ENCODE results near the gene C22orf15. TPM values are rescaled to one million over a fixed set of nuclear protein-coding genes. Genes with fewer than 3 reads are reported as not detected.
A peak's percentile ranks its signal among the peaks of the same experiment; 100 is the strongest.

Gene C22orf15
- total and polyA plus RNA-seq, 9 of the 15 experiments (the other 6 are each of a cell fraction or from before 2014, with no cell fraction given), result 0.07 TPM; not detected in 8

DNA sequence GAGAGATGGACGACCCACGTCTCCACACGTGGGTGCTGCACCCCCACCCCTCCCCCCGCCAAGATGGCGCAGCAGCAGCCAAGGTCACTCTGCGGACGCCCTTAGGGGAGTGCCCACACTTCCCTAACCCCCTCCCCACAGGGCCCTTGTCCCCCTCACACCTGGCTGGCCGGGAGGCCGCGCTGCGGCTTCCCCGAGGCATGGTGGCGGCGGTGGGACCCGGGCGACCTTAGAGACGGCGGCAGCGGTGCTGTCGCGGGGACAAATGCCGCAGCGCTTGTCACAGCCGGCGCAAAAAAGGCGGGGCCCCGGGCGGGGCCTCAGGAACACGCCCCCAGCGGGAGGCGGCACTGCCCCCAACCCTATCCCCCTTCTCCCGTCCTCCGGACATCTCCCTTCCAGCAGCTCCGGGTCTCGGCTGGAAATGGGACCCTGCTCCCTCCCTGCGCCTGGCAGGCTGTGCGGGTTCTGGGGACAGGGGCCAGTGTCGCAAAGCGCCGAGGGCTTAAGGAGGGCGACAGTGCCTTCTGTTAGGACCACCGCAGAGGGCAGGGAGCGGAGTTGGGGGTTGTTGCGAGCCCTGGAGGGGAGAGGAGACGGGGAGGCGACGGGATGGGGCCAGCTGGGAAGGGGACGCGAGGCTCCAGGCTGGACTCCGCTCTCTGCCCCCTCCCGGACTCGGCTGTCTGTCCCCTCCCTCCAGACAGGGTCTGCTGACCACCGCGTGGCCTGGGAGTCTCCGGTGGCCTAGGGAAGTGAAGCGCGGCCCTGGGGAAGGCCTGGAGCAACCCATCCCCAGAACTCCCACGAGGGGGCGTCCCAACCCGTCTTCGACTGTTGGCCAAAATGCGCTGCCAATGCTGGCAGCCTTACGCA, 5.1 kb downstream of the C22orf15 start, which contains the start of gene CHCHD10 (continued):
- TF ChIP-seq YY1 (IDR thresholded peaks at IDR 0.05; ENCODE audit: borderline replicate concordance in 1 of 3, control insufficient read depth in 1 of 3, extremely low read depth in 1 of 3, insufficient read depth in 3 of 3, insufficient read length in 1 of 3, insufficient replicate concordance in 2 of 3, low read depth in 1 of 3, low read length in 2 of 3) (peak; percentile 67 to 95 (median 86)), SNRNP70 (optimal IDR thresholded peaks at IDR 0.05; ENCODE audit: low read depth, low read length) (no peak), EWSR1 (IDR thresholded peaks at IDR 0.05; ENCODE audit: borderline replicate concordance, low read depth, partially characterized antibody) (no peak), ELK1 (CRISPR knock-in tag; IDR thresholded peaks at IDR 0.05) (no peak), EP400 (IDR thresholded peaks at IDR 0.05) (peak; percentile 96), CREBBP (IDR thresholded peaks at IDR 0.05; ENCODE audit: low read depth, low read length) (no peak), HDGF (IDR thresholded peaks at IDR 0.05) (peak; percentile 65; the same call in 1 of the 2 replicates), KDM1A (IDR thresholded peaks at IDR 0.05) (no peak), EP300 (IDR thresholded peaks at IDR 0.05; ENCODE audit: low read length) (no peak), STAT5B (CRISPR knock-in tag; IDR thresholded peaks at IDR 0.05) (no peak), PHF8 (IDR thresholded peaks at IDR 0.05; ENCODE audit: borderline replicate concordance, low read length) (peak; percentile 79; the same call in 1 of the 2 replicates), CGGBP1 (CRISPR knock-in tag; IDR thresholded peaks at IDR 0.05) (no peak), HNRNPLL (IDR thresholded peaks at IDR 0.05; ENCODE audit: low read depth, low read length, poor library complexity, severe bottlenecking) (peak; percentile 67), ZFP30 (CRISPR knock-in tag; IDR thresholded peaks at IDR 0.05; ENCODE audit: borderline replicate concordance) (no peak), ZNF324 (CRISPR knock-in tag; IDR thresholded peaks at IDR 0.05) (no peak), ZNF431 (CRISPR knock-in tag; IDR thresholded peaks at IDR 0.05) (no peak), TAF1 (IDR thresholded peaks at IDR 0.05; ENCODE audit: control insufficient read depth, extremely low read depth, insufficient read depth, low read length, severe bottlenecking) (peak; percentile 88), BACH1 (tag; IDR thresholded peaks at IDR 0.05) (no peak), HSF4 (CRISPR knock-in tag; IDR thresholded peaks at IDR 0.05; ENCODE audit: borderline replicate concordance) (no peak), ARID1B (IDR thresholded peaks at IDR 0.05) (no peak), ZNF76 (CRISPR knock-in tag; IDR thresholded peaks at IDR 0.05; ENCODE audit: borderline replicate concordance) (no peak), MTA1 (IDR thresholded peaks at IDR 0.05; ENCODE audit: borderline replicate concordance) (0 out of 2 replicates have a peak, but pooled peaks have one; percentile 31), SP1 (CRISPR knock-in tag; IDR thresholded peaks at IDR 0.05) (0 out of 2 replicates have a peak, but pooled peaks have one; percentile 72), SIN3B (IDR thresholded peaks at IDR 0.05; ENCODE audit: low read depth) (no peak), ZNF224 (CRISPR knock-in tag; IDR thresholded peaks at IDR 0.05) (no peak)
- TF ChIP-seq, protein P1, sequence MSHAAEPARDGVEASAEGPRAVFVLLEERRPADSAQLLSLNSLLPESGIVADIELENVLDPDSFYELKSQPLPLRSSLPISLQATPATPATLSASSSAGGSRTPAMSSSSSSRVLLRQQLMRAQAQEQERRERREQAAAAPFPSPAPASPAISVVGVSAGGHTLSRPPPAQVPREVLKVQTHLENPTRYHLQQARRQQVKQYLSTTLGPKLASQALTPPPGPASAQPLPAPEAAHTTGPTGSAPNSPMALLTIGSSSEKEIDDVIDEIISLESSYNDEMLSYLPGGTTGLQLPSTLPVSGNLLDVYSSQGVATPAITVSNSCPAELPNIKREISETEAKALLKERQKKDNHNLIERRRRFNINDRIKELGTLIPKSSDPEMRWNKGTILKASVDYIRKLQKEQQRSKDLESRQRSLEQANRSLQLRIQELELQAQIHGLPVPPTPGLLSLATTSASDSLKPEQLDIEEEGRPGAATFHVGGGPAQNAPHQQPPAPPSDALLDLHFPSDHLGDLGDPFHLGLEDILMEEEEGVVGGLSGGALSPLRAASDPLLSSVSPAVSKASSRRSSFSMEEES (CRISPR knock-in tag; IDR thresholded peaks at IDR 0.05), result no peak; the same call in 1 of the 2 replicates
